NK-92 treated with Interleukin-12 subunit alpha and Interleukin-12 subunit beta, amount 100 ng/mL, for 24 hours (cell line): ENCODE data around the gene ADK.
"Not testable (repeated sequence)": the region's sequence is repeated elsewhere in the genome, so short reads cannot be mapped to it uniquely, and the experiment has no call there.

Experiments
- DNase-seq: peaks from one replicate; lab custom pipeline; 2025; lab: John Stamatoyannopoulos, UW

Gene ADK

GRCh38 chr10:74150990-74151878 is at the start of gene ADK:
ADK (plus strand) TSS chr10:74151221; CDS start chr10:74151279, 58 bp downstream.
- DNase-seq, result peak; percentile 96

GRCh38 chr10:74103560-74104258 is 47.3 kb upstream of the ADK start:
- no peak for DNase-seq

- DNase-seq, result no peak
Observed at GRCh38 chr10:74104480-74104879, 46.5 kb upstream of the ADK start.

- DNase-seq, result no peak
Observed at GRCh38 chr10:74104996-74105395, 46.0 kb upstream of the ADK start.

- no peak for DNase-seq
Observed at GRCh38 chr10:74107391-74107790, 43.6 kb upstream of the ADK start.

GRCh38 chr10:74109452-74109851 is 41.6 kb upstream of the ADK start:
- DNase-seq, result no peak

- DNase-seq, result no peak
Observed at GRCh38 chr10:74110120-74110519, 40.9 kb upstream of the ADK start.

- DNase-seq, result no peak
Observed at GRCh38 chr10:74111799-74112198, 39.2 kb upstream of the ADK start.

- DNase-seq, result no peak
Observed at GRCh38 chr10:74113546-74113945, 37.5 kb upstream of the ADK start.

- DNase-seq, result no peak
Observed at GRCh38 chr10:74114041-74114448, 37.0 kb upstream of the ADK start.

GRCh38 chr10:74117738-74118137 is 33.3 kb upstream of the ADK start:
- DNase-seq, result no peak

- no peak for DNase-seq
Observed at GRCh38 chr10:74118804-74119203, 32.2 kb upstream of the ADK start.

GRCh38 chr10:74120911-74121310 is 30.1 kb upstream of the ADK start:
- DNase-seq, result no peak

- no peak for DNase-seq
Observed at GRCh38 chr10:74121368-74121767, 29.7 kb upstream of the ADK start.

- no peak for DNase-seq
Observed at GRCh38 chr10:74122060-74122459, 29.0 kb upstream of the ADK start.

- DNase-seq, result no peak
Observed at GRCh38 chr10:74123081-74123480, 27.9 kb upstream of the ADK start.

GRCh38 chr10:74133923-74134820 is 16.8 kb upstream of the ADK start:
- DNase-seq, result no peak

GRCh38 chr10:74135452-74135851 is 15.6 kb upstream of the ADK start:
- no peak for DNase-seq

GRCh38 chr10:74137992-74138391 is 13.0 kb upstream of the ADK start:
- no peak for DNase-seq

- DNase-seq, result not testable (repeated sequence)
Observed at GRCh38 chr10:74138596-74138995, 12.4 kb upstream of the ADK start.

GRCh38 chr10:74139981-74140380 is 11.0 kb upstream of the ADK start:
- DNase-seq, result no peak

- no peak for DNase-seq
Observed at GRCh38 chr10:74140553-74140952, 10.5 kb upstream of the ADK start.
